Measurements from ENCODE around the gene JPT2.

JPT2 gene

GRCh38 chr16:1655909-1656807 lies 21.9 kb upstream of the JPT2 start:
- no peak for TF ChIP-seq EZH2phosphoT487 (IDR thresholded peaks at IDR 0.05; ENCODE audit: borderline replicate concordance, low read length)
- TF ChIP-seq CTCF (IDR thresholded peaks at IDR 0.05; ENCODE audit: low read depth, low read length, poor library complexity, severe bottlenecking) = no peak
- Histone ChIP-seq H3K4me3 (ENCODE audit: low read length) (no peak overlapping the region), H3K4me2 (ENCODE audit: low read length) (no peak overlapping the region), H3K9me2 (replicated peaks; ENCODE audit: control insufficient read depth, low read length) (no peaks in the 10 kb centered on the region), H3K9me3 (ENCODE audit: control insufficient read depth, insufficient read depth, low read length) (no peaks in the 10 kb centered on the region), H3K36me3 (ENCODE audit: control insufficient read depth, low read length) (peaks cover 83% of the 10 kb centered on the region), H4K20me1 (ENCODE audit: control insufficient read depth, insufficient read depth, low read depth, low read length) (no peaks in the 10 kb centered on the region), H3F3A (ENCODE audit: control insufficient read depth, insufficient read depth) (no peaks in the 10 kb centered on the region), H3K79me2 (ENCODE audit: control insufficient read depth, low read length) (peaks cover 5% of the 10 kb centered on the region), H3K4me1 (ENCODE audit: control insufficient read depth, low read length) (no peaks in the 10 kb centered on the region), H3K27ac (ENCODE audit: low read depth, low read length) (no peak overlapping the region), H3K27me3 (ENCODE audit: control insufficient read depth, low read length) (no peaks in the 10 kb centered on the region)

- Histone ChIP-seq H3K9me3 (ENCODE audit: control insufficient read depth, insufficient read depth, low read length) (no peaks in the 10 kb centered on the region), H4K20me1 (ENCODE audit: control insufficient read depth, insufficient read depth, low read depth, low read length) (no peaks in the 10 kb centered on the region), H3F3A (ENCODE audit: control insufficient read depth, insufficient read depth) (no peaks in the 10 kb centered on the region), H3K4me3 (ENCODE audit: low read length) (no peak overlapping the region), H3K79me2 (ENCODE audit: control insufficient read depth, low read length) (no peaks in the 10 kb centered on the region), H3K27me3 (ENCODE audit: control insufficient read depth, low read length) (no peaks in the 10 kb centered on the region), H3K4me2 (ENCODE audit: low read length) (no peak overlapping the region), H3K36me3 (ENCODE audit: control insufficient read depth, low read length) (peaks cover 79% of the 10 kb centered on the region), H3K27ac (ENCODE audit: low read depth, low read length) (no peak overlapping the region), H3K4me1 (ENCODE audit: control insufficient read depth, low read length) (no peaks in the 10 kb centered on the region), H3K9me2 (replicated peaks; ENCODE audit: control insufficient read depth, low read length) (no peaks in the 10 kb centered on the region)
- no peak for TF ChIP-seq EZH2phosphoT487 (IDR thresholded peaks at IDR 0.05; ENCODE audit: borderline replicate concordance, low read length)
- no peak for TF ChIP-seq CTCF (IDR thresholded peaks at IDR 0.05; ENCODE audit: low read depth, low read length, poor library complexity, severe bottlenecking)
These were observed 21.1 kb upstream of the JPT2 start for GRCh38 chr16:1656808-1657617.

GRCh38 chr16:1657841-1658240 lies 20.2 kb upstream of the JPT2 start:
- Histone ChIP-seq H3K27ac (ENCODE audit: low read depth, low read length) (no peak overlapping the region), H3K36me3 (ENCODE audit: control insufficient read depth, low read length) (peaks cover 79% of the 10 kb centered on the region), H3K4me1 (ENCODE audit: control insufficient read depth, low read length) (no peaks in the 10 kb centered on the region), H3K27me3 (ENCODE audit: control insufficient read depth, low read length) (no peaks in the 10 kb centered on the region), H4K20me1 (ENCODE audit: control insufficient read depth, insufficient read depth, low read depth, low read length) (no peaks in the 10 kb centered on the region), H3K9me3 (ENCODE audit: control insufficient read depth, insufficient read depth, low read length) (no peaks in the 10 kb centered on the region), H3K9me2 (replicated peaks; ENCODE audit: control insufficient read depth, low read length) (no peaks in the 10 kb centered on the region), H3K4me3 (ENCODE audit: low read length) (no peak overlapping the region), H3F3A (ENCODE audit: control insufficient read depth, insufficient read depth) (no peaks in the 10 kb centered on the region), H3K79me2 (ENCODE audit: control insufficient read depth, low read length) (no peaks in the 10 kb centered on the region), H3K4me2 (ENCODE audit: low read length) (no peak overlapping the region)
- TF ChIP-seq EZH2phosphoT487 (IDR thresholded peaks at IDR 0.05; ENCODE audit: borderline replicate concordance, low read length) = no peak
- no peak for TF ChIP-seq CTCF (IDR thresholded peaks at IDR 0.05; ENCODE audit: low read depth, low read length, poor library complexity, severe bottlenecking)
